Spleen (tissue), 7 donors: ENCODE data around the gene FAM222B.

ENCODE experiments used
- POLR2AphosphoS5 ChIP-seq, 3 donors: sonication (generic); formaldehyde crosslinking; IDR thresholded peaks; one replicate each; pipeline ENCODE4 v1.5.1; 2017; ENCODE audit warnings: antibody characterized with exemption in 3 of 3
- TF ChIP-seq, protein P1 (sequence below), 11 experiments: fragments of 200-600 bp in 7 of 11; fragments of 450-650 bp in 4 of 11; sonication (generic) in 4 of 11; IDR thresholded peaks in 8 of 11; conservative IDR thresholded peaks in 3 of 11; 1 replicate in 7 of 11; 2 replicates in 4 of 11; pipeline versions ENCODE4 v1.4.0 to v1.8.0; 2016 to 2021; ENCODE audit warnings: antibody characterized with exemption in 11 of 11, inconsistent platforms in 4 of 11, mild to moderate bottlenecking in 1 of 11
- donor health status: DM: no; HTN: no; CAD: no; lungs with moderate emphysema.
- donor health status: DM: no; HTN: no; CAD: no.
- donor health status: DM: no; HTN: no; CAD: no.

GRCh38 chr17:28888832-28889231 lies 46.2 kb upstream of the FAM222B start:
- TF ChIP-seq, protein P1, sequence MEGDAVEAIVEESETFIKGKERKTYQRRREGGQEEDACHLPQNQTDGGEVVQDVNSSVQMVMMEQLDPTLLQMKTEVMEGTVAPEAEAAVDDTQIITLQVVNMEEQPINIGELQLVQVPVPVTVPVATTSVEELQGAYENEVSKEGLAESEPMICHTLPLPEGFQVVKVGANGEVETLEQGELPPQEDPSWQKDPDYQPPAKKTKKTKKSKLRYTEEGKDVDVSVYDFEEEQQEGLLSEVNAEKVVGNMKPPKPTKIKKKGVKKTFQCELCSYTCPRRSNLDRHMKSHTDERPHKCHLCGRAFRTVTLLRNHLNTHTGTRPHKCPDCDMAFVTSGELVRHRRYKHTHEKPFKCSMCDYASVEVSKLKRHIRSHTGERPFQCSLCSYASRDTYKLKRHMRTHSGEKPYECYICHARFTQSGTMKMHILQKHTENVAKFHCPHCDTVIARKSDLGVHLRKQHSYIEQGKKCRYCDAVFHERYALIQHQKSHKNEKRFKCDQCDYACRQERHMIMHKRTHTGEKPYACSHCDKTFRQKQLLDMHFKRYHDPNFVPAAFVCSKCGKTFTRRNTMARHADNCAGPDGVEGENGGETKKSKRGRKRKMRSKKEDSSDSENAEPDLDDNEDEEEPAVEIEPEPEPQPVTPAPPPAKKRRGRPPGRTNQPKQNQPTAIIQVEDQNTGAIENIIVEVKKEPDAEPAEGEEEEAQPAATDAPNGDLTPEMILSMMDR (IDR thresholded peaks at IDR 0.05 in 8 of 11, conservative IDR thresholded peaks at IDR 0.05 in 3 of 11): no peak
- TF ChIP-seq POLR2AphosphoS5 (IDR thresholded peaks at IDR 0.05): peak in 1 of 3 donors; percentile 6
